ENCODE measurements around the gene NDUFA12. TPM values are rescaled to one million over a fixed set of nuclear protein-coding genes. Genes with fewer than 3 reads are reported as not detected.

Gene NDUFA12
- total RNA-seq, 1 experiment from 2014 or later, result 79.7 TPM

DNA sequence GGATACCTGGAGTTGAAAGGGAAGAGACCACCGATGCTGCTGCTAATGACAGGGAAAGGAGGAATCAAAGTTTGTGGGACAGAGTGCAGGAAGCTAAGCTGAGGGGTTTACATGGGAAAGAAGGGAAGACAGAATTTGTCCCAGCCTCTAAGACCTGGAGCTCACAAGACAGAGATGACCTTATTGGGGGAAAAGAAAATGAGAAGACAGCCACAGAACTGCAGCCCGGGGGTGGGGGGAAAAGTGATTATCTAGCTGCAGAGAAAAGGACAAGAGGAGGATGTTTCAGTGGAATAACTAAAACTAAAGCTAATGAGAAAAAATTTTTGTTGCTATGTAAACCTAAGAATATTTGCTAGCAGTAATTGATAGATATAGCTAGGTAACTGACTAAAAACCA lies 30.7 kb downstream of the NDUFA12 start:
- ATAC-seq (no peak), DNase-seq (ENCODE audit: low read depth, low spot score) (no peak)
- ChIA-PET RAD21 (ENCODE audit: low non-redundant PET in 1 of 2, low total read pairs in 2 of 2, uncharacterized antibody in 2 of 2, unreplicated experiment in 2 of 2) (no interaction called here), CTCF (interaction anchor here (1.6 kb wide), 1 partner anchor 11 kb away, joined by 4 read pairs; no protein-coding TSS in a partner anchor), POLR2A (interaction anchor here (1.2 to 1.3 kb wide), 2 partner anchors 9 to 31 kb away, joined by 3 read pairs; partner anchors contain the start of gene NDUFA12)
- Histone ChIP-seq H3K9ac (ENCODE audit: low read length) (no peak overlapping the region), H3K4me3 (replicated peaks in 1 of 2; ENCODE audit: low read depth in 1 of 2, low read length in 2 of 2) (no peak overlapping the region), H3K4me1 (ENCODE audit: control insufficient read depth in 1 of 2, insufficient read depth in 2 of 2, low read length in 2 of 2) (no peaks in the 10 kb centered on the region), H3K79me2 (ENCODE audit: insufficient read depth, low read length) (peaks cover 16% of the 10 kb centered on the region; the same call in 1 of the 2 replicates), H4K20me1 (ENCODE audit: insufficient read depth) (peaks cover 7% of the 10 kb centered on the region; the same call in 1 of the 2 replicates), H3K27me3 (ENCODE audit: insufficient read depth, low read length) (no peaks in the 10 kb centered on the region), H3K4me2 (ENCODE audit: low read length) (no peak overlapping the region), H3K36me3 (ENCODE audit: control insufficient read depth in 1 of 2, insufficient read depth in 2 of 2, low read length in 2 of 2) (no peaks in the 10 kb centered on the region), H3K9me3 (ENCODE audit: control insufficient read depth in 1 of 2, insufficient read depth in 1 of 2, low read depth in 1 of 2, low read length in 2 of 2) (no peaks in the 10 kb centered on the region), H2AFZ (ENCODE audit: low read depth, low read length, poor library complexity, severe bottlenecking) (no peak overlapping the region), H3K27ac (ENCODE audit: low read depth, low read length) (no peak overlapping the region), H3K9me2 (ENCODE audit: insufficient read depth) (no peaks in the 10 kb centered on the region)
- TF ChIP-seq ZFX (IDR thresholded peaks at IDR 0.05) (no peak), EZH2phosphoT487 (IDR thresholded peaks at IDR 0.05; ENCODE audit: borderline replicate concordance) (no peak), MAX (IDR thresholded peaks at IDR 0.05) (no peak), POLR2AphosphoS5 (IDR thresholded peaks at IDR 0.05; ENCODE audit: low read depth, low read length) (no peak), ELF1 (IDR thresholded peaks at IDR 0.05; ENCODE audit: borderline replicate concordance, low read depth) (no peak), SRF (IDR thresholded peaks at IDR 0.05; ENCODE audit: low read depth) (no peak), ZNF274 (IDR thresholded peaks at IDR 0.05; ENCODE audit: low read depth, low read length) (no peak), REST (IDR thresholded peaks at IDR 0.05; ENCODE audit: low read depth) (no peak), ZBTB33 (IDR thresholded peaks at IDR 0.05; ENCODE audit: extremely low read depth, insufficient replicate concordance, low read length) (no peak), RAD21 (IDR thresholded peaks at IDR 0.05; ENCODE audit: low read depth) (no peak), EZH2 (IDR thresholded peaks at IDR 0.05) (no peak), SIN3A (IDR thresholded peaks at IDR 0.05; ENCODE audit: low read depth) (no peak), YY1 (IDR thresholded peaks at IDR 0.05; ENCODE audit: extremely low read depth, insufficient replicate concordance, low read depth, low read length) (no peak)
- TF ChIP-seq, protein P1, sequence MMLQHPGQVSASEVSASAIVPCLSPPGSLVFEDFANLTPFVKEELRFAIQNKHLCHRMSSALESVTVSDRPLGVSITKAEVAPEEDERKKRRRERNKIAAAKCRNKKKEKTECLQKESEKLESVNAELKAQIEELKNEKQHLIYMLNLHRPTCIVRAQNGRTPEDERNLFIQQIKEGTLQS (IDR thresholded peaks at IDR 0.05), result no peak
- intact Hi-C loops (cut with micrococcal nuclease), result loop anchor here (10.0 kb wide), 1 partner anchor 428 kb away; no protein-coding TSS in a partner anchor
- no TSS peak for BruUV-seq (replicated peaks)

Data from HCT116 (cell line).